ENCODE results near the gene NCKAP5L.

The NCKAP5L gene

DNA sequence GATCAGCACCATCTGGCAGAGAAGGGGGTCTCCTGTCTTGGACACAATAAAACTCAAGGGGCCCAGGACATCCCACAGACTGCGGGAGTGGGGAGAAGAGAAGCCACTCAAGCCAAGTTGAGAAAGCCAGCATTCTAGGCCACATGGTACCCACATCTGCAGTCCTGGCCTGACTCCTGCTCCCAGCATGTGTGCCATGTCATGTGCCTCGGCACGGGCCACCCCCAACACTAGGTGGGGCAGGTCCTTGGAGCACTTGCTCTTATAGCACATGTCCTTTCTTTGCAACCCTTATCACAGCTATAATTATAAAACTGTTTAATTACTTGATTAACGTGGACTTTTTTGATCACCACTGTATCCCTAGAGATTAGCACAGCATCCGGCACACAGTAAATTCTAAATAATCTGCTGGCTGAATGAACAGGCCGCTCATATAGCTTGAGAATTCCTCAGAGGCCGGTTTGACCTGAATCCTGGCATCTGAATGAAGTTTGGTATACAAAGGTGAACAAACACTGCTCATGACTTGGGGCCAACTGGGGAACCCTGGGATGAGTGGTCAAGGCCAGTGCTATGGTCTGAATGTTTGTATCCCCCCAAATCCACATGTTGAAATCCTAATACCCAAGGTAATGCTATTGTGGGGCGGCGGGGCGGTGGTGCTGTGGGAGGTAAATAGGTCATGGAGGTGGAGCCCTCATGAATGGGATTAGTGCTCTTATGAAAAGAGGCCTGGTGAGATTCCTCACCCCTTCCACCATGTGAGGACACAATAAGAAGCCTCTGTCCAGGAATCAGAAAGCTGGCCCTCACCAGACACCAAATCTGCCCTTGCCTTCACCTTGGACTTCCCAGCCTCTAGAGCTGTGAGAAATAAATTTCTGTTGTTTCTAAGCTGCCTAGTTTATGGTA lies 6.6 kb downstream of the NCKAP5L start:
- no peak for FAIRE-seq

DNA sequence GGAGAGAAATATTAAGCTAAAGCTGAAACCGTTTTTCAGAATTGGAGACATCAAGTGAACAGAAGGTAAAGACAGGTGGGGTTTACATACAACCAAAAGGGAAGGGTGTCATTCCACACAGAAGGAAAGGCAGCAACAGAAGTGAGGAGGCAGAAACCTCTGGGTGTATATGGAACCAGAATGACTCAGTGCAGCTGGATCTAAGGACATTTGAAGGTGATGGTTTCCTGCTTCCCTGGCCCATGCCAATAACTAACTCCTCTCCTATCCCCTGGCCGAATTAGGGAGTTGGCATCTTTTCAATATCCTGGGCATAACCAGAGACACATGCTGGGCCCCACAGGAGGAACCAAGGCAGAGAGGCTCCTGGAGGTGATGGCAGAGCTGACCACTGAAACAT lies 8.4 kb downstream of the NCKAP5L start:
- no peak for FAIRE-seq

DNA sequence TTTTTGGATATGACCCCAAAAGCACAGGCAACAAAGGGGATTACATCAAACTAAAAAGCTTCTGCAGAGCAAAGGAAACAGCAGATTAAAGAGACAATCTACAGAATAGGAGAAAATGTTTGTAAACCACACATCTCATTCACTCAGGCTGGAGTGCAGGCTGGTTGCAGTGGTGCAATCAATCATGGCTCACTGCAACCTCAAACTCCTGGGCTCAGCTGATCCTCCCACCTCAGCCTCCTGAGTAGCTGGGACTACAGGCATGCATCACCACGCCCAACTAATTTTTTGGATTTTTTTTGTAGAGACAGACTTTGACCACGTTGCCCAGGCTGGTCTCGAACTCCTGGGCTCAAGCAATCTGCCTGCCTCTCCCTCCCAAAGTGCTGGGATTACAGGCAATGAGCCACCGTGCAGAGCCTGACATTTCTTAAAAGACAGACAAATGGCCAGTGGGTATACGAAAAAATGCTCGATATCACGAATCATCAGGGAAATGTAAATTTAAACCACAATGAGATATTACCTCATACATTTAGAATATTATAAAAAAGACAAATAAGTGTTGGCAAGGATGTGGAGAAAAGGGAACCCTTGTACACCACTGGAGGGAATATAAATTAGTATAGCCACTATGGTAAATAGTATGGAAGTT lies 9.8 kb downstream of the NCKAP5L start:
- FAIRE-seq, result no peak

DNA sequence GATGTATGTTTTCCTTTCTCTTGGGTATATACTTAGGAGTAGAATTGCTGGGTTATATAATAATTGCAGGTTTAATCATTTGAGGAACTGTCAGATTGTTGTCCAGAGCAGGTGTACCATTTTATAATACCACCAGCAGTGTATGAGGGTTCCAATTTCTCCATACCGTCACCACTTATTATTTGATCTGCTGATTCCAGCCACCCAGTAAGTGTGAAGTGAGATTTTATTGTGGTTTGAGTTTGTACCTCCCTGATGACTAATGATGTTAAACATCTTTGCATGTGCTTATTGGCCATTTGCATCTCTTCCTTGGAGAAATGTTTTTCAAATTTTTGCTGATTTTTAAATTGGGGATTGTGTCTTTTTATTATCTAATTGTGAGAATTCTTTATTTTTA lies 15.1 kb downstream of the NCKAP5L start:
- no peak for FAIRE-seq

DNA sequence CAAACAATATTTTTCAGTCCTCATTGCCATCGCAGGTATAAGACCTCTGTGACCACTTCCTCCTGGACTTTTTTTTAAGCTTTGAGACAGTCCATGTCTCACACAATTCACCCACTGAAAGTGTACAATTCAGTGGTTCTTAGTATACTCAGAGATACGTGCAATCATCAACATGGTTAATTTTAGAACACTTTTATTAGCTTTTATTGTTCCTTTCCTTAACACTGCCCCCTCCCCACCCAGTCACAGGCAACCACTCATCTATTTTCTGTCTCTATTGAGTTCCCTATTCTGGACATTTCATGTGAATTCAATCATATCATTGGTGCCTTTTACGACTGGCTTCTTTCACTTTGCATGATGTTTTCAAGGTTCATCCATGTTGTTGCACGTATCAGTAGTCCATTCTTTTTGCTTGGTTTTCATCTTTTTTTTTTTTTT lies 16.2 kb downstream of the NCKAP5L start:
- FAIRE-seq, result no peak

DNA sequence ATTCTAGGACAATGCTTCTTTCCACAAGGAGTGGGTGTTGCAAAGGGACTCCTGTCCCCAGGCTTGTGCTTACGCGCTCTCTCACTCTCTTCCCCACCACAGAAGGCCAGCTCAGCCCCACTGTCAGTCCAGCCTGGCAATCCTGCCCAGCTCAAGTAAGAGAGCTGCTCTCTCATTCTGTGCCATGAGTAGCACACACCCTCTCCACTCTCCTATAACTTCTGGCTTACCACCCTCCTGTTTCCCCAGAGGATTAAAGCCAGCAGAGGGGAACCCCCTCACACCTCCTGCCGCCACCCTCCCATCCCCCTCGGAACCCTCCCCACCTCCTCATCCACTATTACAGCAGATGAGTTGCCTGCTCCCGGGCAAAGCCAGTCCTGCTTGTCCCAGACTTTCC lies 17.1 kb downstream of the NCKAP5L start:
- FAIRE-seq, result no peak

DNA sequence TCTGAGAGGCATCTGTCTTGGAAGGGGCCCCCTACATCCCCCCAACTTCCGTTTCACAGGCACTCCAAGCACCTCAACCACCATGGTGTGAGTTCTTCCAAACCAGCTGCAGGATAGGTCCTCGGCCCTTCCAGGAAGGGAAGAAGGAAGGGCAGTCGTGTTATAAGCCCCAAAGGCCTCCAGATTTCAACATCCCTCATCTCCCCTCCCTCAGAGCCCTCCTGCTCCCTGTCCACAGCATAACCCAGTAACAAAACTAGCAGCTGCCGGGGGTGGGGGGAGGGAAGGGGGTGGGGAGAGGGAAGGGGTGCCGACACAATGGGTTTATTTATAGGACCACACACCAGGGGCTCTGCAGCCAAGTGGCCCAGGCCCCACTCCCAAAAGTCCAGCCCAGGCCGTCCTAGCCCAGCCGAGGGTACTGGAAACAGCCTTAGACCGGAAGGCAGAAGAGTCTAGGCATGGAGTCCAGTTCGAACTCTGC lies 18.3 kb downstream of the NCKAP5L start:
- FAIRE-seq, result no peak

DNA sequence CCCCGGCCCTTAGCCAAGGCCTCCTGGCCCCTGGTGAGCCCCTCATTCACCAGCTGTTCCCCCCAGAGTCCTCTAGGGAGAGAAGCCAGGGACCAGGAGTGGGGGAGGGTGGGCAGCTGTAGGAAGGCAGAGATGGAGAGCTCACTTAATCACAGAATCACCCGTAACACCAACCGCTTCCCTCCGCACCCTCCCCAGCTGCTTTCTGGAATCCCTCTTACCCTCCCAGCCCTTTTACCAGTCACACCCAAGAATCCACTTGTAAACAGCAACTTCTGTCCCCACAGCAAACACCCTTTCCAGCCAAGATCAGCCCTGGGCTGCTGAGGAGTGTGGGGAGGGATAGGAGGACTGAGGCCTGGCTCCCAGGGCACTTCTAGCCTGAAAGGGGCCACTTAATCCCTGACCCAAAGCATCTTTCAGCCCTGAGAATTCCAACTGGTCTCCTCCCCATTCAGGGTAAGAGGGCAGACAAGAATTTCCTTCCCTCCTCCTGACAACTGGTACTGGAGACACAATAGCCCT lies 18.8 kb downstream of the NCKAP5L start:
- no peak for FAIRE-seq

DNA sequence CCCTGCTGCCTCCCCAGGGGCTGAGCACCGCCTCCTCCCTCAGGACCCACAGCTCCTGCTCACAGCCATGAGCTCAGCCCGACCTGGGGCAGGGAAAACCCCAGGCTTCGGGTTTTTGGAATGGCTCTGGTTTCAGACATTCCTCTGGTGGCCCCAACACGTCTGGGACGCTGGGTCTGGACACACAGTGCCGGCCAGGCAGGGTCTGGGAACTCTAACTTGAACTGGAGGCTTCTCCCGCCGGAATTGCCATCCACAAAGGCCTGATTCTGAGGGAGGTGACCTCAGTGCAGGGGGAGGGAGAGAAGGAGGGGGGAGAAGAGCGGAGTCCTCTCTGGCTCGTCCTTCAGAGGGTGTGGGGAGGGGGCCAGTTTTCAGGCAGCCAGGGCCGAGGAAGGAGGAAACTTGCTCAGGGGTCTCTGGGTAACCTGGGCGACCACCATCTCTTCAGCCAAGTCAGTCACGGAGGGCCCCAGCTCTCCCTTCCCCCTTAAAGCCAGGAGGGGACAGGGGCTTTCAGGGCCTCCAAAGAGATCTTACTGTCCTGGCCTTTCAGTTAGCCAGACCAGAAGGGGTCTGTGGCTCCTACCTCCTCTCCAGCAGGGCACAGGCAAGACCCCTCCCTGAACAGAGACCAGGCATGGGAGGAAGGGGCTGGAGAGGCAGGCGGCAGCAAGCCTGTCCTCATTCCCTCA lies 19.4 kb downstream of the NCKAP5L start:
- no peak for FAIRE-seq

DNA sequence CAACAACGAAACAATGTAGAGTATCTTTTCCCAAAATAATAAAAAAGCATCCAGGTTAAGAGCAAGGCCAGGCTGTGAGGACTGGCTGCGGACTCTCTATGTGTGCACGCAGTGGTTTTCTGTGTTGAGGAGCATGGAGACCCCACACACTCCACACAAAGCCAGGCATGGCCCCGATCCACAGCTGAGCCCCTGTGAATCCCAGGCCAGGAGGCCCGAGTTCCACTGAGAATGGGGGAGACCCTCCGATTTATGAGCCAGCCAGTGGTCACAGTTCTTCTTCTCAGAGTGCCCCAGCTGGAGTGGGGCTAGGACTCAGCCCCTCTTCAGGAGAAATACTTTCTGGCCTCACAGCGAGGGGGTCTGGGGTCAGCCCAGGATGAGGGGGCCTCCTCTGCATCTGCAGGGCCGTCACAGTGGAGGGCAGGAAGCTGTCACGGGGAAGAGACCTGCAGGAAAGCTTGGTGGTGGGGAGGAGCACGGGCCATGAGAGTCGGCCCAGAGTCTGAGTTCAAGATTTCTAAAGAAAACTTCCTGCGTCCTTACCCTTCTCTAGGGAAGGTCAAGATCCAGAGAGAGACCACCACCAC lies 20.1 kb downstream of the NCKAP5L start:
- no peak for FAIRE-seq

DNA sequence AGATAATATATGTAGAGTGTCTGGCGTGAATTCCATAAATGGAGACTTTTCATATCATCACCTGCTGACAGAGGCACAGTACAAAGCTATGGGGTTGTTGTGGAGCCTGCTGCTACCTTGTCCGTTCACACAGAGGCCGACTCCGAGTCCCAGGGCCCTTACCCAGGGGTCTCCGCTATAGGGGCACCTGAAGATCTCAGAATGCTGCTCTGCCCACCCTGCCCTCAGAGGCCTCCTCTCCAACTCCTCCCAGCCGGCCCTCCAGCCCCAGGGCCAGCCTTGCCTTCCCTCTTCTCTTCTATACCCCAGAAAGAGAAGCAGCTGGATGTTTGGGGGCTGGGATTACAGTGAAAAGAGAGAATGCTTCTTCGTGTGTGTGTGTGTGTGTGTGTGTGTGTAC lies 21.3 kb downstream of the NCKAP5L start:
- no peak for FAIRE-seq

DNA sequence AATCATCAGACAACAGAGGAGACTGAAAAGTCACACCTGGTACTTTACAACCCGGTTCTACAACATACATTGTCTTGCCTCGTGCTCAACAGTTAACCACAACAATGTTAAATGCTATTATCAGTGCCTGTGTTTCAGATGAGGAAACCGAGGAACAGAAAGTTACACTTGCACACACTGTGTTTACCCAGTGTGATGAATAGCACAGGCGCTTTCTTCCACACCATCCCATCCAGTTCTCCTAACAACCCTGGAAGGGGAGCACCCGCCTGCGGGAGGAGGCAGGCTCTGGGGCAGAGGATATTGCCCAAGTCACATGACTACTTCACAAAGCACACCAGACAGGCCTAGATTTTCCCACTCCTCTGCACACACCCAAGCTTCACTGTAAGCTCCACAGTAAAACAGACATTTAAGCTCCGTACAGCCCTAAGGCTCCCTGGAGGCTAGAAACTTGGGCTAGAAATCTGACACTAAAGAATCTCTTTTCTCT lies 21.8 kb downstream of the NCKAP5L start:
- no peak for FAIRE-seq

DNA sequence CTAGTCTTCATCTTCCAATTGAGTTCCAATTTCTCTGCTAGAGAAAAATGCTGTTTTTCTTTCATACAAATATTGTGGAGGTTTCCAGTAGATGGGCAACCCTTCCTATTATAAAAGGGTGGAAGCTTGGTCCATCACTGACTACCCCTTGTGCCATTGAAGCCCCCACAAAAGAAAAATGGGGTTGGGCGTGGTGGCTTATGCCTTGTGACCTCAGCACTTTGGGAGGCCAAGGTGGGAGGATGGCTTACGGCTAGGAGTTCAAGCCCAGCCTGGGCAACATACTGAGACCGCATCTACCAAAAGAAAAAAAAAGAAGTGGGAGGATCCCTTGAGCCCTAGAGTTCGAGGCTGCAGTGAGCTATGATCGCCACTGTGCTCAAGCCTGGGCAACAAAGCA lies 22.8 kb downstream of the NCKAP5L start:
- FAIRE-seq, result no peak

DNA sequence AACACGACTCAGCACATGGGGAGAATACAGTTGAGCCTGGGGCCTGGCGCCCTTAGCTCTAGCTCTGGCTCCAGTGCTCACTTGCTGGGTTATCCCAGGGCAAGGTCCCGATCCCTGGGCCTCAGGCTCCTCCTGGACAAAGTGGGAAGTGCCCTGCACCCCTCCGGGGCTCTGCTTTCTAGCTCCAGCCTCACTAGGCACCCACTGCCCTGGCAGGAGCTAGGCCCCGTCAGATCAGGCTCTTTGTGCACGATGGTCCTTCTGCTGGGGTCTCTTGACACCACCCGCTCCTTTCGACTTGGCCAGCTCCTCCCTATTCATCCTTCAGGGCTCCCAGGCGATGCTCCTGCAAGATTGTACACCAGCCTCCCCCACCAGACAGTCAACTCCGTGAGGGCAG lies 23.4 kb downstream of the NCKAP5L start:
- FAIRE-seq, result no peak

DNA sequence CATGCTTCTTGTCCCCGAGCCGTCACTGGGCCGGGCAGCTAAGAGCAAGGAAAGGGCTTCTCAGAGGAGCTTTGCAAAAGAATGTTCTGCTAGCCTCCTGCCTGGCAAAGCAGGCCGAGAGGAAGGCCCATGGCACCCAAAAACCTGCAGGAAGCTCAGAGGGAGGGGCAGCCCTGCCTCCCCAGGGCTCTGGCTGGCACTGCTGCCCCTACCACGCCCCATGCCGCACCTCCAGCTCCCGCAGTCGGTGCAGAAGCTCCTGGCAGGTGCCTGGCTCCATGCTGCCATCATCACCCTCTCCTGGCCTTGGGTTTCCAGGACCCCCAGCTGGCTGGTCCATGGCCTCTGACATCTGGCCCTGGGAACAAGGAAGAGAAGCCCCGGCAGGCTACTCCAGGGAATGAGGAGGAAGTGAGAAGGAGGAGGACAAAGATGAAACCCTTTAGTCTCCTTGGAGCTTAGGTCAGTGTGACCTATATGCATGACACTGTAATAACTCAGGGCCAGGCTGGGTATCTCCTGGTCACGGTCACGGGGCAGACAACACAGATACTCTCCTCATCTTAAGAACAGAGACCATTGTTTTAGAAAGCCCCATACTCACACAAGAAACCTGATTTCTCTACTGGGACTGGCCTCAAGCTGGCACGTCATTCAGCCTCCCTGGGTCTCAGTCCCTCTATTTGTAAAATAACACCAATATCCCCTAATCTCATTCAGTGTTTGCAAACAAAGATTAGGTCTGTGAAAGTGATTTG lies 24.3 kb downstream of the NCKAP5L start:
- FAIRE-seq, result no peak

DNA sequence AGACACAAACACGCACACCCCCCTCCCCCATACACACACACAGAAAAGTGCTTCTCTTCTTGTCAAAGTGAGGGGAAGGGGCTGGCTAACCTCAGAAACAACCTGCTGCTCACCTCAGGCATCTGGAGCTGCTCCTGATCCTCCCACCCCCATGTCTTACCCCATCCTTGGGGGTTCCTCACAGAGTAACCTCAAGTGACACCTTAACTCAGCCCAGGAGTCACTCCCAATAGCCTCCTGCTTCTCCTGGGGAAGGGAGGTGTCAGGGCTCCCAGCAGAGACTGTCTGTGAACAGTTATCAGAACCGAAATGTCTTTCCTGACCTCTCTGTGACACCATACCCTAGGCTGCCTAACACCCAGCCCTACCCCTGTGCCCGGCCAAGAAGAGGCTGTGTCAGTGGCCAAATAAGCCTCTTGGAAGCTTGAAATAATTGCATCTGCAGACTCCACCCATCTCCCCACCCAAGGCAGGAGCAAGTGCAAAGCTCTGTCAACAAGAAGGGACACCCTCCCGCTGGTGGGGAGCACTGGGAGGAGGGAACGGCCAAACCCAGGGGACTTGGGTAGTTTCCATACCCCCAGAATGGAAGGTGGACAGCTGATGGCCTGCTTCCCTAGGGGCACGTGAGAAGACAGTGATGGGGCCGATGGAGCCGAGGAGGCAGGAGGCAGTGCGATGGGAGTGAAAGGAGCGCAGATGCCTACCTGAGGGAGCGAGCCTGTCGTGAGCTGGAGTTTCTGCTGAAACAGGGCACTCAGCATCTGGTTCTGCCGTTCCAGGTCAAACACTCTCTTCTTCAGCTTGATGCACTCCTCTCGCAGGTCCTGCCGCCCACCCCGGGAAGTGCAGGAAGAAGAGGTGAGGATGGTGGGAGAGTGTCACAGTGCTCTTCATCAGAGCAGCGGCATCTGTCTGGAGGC lies 26.8 kb downstream of the NCKAP5L start:
- FAIRE-seq, result no peak

DNA sequence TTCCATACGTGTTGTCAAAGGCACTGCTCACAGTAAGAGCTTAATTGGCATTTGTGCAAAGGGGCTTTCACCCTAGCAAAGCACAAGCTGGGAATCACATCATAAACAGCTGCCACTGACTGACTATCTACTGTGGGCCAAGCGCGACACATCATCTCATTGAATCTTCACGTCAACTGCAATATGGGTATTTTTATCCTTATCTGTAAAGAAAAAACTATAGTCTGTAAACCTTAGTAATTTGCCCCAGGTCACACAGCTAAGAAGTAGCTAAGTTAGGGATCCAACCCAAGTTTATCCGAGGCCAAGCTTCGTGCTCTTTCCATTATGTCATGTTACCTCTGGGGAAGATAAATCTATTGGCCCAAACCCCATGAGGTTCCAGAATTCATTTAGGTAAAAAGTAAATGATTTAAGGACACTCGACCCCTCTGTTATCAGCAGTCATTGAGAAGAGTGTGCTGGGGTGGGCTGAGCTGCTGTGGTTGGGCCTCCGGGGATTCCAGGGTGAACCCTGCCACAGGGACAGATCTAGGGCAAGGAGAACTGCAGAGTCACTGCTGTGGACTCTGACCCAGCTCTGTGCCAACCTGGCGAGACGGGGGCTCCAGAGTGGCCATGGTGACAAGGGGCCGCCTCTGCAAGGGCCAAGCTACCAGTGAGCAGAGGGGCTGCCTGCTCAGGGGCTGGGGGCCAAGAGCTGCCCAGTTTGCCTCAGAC lies 27.6 kb downstream of the NCKAP5L start:
- FAIRE-seq, result no peak

DNA sequence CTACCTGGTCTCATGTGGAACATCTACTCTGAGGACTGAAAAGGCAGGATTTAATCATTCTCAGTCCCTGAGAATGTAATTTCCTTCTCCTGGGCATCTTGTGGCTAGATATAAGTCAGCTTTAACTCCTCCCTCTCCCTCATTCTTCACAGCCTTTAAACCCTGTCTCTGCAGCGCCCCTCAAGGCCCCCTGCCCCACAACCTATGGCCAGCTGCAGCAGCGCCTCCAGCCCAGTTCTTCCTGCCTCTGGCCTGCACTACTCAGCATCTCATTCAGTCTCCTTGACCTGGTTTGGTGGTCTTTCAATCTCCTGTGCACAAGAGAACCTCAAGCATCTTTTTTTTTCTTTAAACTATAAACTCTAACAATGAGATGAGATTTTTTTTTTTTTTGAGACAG lies 29.3 kb downstream of the NCKAP5L start:
- FAIRE-seq, result no peak

DNA sequence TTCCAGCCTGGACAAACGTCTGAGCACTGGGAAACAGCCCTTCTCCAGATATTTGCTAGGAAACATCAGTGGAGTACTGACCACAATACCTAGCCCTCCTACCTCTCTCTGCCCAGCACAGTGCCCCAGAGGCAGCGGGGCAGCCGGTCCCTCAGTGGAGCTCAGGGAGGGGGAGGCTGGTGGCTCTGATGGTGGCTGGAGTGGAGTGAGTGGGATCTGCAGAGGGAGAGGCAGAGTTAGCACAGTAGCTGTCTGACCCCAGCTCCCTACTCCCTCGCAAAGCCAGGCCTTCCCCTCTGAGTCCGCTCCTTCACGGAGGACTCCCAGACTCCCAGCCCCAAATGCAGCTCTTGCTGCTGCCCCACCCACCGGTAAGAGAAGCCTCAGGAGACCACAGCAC lies 30.0 kb downstream of the NCKAP5L start:
- no peak for FAIRE-seq

DNA sequence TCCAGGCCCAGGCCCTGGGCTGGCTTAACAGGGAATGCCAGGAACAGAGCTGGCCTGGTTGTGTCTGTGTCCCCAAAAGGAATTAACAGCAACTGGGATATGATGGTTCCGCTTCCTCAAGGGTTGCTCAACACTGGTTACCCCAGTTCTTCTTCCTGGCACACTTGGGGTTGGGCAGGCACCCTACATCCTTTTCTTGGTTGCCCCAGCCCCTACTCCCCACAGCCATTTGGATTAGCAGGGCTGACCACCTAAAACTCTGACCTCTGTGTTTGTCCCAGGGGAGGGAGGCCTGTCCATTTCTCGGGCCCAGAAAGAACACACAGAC lies 30.8 kb downstream of the NCKAP5L start:
- no peak for FAIRE-seq

All from TTC549 (cell line).